GM12874 (cell line): Measurements from ENCODE around the gene GNA12.

Source experiments
- CTCF ChIP-seq: IDR thresholded peaks from 2 replicates; pipeline ENCODE4 v1.5.1; 2011; ENCODE audit warnings: low read depth, mild to moderate bottlenecking, control low read depth, low read length, moderate library complexity; ENCODE audit not compliant: insufficient read depth

Gene GNA12

DNA sequence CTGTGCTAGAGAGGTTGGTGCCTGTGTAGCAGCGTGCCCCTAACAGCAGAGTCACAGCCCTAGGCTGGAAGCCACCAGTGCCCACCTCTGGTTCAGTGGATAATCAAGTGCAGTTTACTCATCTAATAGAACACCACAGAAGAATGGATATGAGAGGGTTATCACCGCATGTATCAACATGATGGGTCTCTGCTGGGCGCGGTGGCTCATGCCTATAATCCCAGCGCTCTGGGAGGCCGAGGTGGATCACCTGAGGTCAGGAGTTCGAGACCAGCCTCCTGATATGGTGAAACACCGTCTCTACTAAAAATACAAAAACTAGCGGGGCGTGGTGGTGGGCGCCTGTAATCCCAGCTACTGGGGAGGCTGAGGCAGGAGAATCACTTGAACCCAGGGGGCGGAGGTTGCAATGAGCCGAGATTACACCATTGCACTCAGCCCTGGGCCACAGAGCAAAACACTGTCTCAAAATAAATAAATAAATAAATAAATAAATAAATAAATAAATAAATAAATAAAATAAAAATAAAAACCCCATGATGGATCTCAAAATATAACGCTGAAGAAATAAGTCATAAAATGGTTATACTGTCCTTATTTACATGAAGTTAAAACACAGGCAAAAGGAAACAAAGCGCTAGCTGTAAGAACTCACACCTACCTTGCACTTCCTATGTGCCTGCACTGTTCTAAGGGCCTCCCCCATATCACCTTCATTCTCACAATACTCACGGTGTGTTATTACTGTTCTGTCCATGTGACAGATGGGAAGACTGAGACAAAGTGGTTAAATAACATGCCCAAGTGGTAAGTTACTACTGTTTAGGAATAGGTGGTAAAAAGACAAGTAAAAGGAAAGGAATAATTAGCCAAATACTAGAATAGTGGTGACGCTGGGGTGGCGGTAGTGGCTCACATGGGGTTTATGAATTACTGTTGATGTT lies 85.2 kb downstream of the GNA12 start:
- TF ChIP-seq CTCF = no peak

GRCh38 chr7:2757904-2758672 lies 86.0 kb downstream of the GNA12 start:
- no peak for TF ChIP-seq CTCF

- TF ChIP-seq CTCF = no peak
Observed at GRCh38 chr7:2757361-2757903, 86.7 kb downstream of the GNA12 start.

DNA sequence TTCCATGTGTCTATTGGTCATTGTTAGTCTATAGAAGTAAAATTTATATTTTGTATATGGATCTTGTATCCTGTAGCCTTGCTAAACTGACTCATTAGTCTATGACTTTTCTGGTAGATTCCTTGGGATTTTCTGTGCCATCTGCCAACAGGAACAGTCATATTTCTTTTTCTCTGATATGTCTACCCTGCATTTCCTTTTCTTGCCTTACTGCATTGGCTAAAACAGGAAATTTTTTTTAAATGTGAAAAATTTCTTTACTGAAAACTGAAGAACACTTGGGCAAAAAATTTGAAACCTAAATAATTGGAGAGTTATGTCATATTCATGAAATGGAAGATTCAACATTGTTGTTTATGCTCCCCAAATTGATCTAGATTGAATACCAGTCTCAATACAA lies 88.6 kb downstream of the GNA12 start:
- TF ChIP-seq CTCF = no peak

- no peak for TF ChIP-seq CTCF
Observed at GRCh38 chr7:2754912-2755311, 89.2 kb downstream of the GNA12 start.

DNA sequence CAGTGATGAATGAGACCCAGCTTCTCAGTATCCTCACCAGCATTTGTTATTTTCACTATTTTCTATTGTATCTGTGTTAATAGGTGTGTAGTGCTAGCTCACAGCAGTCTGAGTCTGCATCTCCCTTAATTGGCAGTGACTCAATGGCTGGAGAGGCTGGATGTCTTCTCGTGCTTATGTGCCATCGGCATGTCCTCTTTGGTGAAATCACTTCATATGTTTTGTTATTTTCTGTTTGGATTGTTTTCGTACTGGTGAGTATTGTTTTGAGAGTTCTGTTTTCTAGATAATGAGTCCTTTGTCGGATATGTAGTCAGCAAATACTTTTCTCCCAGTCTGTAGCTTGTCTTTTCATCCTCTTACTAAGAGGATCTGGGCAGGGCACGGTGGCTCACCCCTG lies 90.0 kb downstream of the GNA12 start:
- no peak for TF ChIP-seq CTCF

- TF ChIP-seq CTCF = no peak
Observed at GRCh38 chr7:2753148-2753547, 91.0 kb downstream of the GNA12 start.
